Ramos (cell line): Measurements from ENCODE around the gene TMEM43.

Source experiments
- in situ Hi-C: fragments of 300-500 bp; cut with MboI; formaldehyde crosslinking; loops from one replicate; pipeline ENCODE4 v1.14.3; 2022; ENCODE audit warnings: low sequenced_read_pairs; ENCODE audit not compliant: unreplicated experiment

Gene TMEM43

DNA sequence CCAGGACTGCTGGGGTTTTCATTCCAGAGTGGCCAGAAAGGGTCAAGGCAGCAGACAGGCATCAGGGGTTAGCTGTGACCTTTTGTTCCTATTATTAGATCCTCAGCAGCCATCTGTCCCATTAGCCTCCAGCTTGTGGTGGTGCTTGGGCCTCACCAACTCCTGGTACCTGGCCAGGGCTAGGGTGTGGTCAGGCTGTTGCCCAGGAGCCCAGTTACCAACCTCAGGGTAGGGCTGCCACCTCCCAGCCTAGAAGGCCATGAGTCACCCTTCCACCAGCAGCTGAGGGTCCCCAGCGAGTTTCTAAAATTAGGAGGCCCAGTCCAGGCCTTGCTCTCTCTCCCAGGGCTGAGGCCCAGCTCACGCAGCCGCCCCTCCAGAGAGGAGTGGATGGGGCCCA is 12.2 kb downstream of the TMEM43 start:
- in situ Hi-C loops: no loop called here

DNA sequence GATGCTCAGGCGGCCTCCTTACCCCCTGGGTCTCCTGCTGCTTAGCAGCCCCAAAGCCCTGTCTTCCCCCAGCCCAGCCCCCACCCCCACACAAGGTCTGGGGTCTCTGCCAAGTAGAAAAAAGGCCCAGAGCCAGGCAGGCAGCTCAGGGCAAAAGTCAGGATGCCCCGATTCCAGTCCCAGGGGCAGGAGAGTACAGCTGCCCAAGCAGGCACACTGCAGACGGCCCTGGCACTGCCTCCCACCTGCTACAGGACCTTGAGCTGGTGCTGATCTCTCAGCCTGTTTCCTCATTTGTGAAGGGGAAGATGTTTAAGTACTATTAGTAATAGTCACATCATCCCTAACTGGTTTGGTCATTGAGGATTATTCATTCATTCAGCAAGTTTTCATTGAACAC is 12.6 kb downstream of the TMEM43 start:
- in situ Hi-C loops: no loop called here

DNA sequence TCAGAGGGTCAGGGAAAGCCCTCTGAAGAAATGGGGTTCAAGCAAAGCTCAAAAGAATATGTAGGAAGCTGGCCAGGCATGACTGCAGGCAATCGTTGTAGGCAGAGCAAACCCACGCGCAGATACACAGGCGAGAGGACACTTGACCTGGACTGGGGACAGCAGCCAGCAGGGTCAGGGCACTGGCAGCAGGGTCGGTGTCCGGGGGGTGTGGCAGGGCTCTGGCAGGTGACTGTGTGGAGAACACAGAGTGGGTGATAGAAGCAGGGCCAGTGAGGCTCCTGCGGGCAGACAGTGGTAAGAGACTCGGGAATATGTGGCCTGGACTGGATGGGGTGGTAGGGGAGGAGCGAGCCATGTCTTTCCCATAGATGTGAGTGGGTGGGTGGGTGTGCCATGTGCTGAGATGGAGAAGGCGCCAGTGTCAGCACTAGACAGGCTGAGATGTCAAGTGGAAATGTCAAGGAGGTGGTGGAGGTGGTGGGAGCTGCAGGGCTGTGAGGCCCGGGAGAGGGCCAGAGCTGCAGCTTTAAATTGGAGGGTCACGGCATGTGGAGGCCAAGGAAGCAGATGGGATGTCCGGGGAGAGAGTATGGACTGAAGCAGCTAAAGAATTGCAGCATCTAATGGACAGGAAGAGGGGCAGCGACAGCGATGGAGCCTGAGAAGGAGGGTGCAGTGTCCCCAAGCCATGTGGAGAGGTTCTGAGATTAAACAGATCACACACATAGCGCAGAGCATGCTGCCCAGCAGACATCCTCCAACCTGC is 13.4 kb downstream of the TMEM43 start:
- in situ Hi-C loops: no loop called here

DNA sequence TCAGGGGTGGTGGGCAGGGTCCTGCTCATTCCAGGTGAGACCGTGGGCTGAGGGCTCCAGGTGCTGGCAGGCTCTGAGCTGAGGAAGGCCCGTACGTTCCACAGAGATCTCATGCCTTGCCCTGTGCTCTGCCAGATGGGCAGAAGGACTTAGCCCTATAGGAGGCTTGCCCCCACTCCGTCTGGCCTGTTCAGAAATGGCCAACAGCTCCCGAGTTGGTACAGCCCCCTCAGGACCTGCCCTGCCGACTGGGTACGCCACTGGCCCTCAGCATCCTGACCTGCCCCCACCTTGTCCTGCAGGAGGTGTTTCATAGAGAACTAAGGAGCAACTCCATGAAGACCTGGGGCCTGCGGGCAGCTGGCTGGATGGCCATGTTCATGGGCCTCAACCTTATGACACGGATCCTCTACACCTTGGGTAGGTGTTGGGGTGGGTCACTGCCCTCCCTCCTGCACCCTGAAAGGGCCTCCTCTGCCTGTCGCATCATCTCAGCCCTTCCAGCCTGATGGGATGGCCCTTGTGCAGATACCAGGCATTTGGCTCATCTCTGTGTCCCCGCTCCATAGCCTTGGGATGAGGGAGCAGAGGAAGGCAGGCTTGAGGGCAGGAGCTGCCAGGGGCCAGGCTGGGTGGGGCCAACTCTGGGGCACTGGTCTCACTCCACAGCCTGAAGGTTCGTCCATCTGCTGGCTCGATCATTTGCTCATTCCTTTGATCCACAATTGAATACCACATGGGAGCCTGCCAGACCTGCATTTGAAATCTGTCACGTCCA is 14.2 kb downstream of the TMEM43 start:
- in situ Hi-C loops: no loop called here

DNA sequence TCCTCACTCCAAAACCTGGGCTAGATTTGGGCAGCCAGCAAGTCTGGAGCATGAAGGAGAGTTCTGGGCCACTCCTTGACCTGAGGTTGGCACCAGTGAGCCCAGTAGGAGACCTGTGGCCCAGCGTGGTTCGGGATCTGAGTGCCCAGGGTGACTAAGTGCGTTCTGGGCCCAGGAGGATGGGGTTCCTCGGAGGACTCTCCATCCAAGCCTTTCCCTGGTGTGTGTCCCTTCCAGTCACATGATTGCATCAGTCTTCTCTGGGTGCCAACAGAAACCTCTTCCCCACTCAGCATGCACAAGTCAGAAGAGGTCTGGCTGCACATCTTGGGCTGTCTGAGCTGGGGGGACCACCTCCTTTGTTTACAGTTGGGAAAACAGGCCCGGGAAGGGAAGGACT is 14.9 kb downstream of the TMEM43 start:
- in situ Hi-C loops: no loop called here

GRCh38 chr3:14140668-14141067 is 15.8 kb downstream of the TMEM43 start:
- in situ Hi-C loops: no loop called here

GRCh38 chr3:14141144-14141543 is 16.3 kb downstream of the TMEM43 start:
- in situ Hi-C loops: no loop called here

- in situ Hi-C loops: no loop called here
Observed at GRCh38 chr3:14141602-14142341, 16.9 kb downstream of the TMEM43 start.

DNA sequence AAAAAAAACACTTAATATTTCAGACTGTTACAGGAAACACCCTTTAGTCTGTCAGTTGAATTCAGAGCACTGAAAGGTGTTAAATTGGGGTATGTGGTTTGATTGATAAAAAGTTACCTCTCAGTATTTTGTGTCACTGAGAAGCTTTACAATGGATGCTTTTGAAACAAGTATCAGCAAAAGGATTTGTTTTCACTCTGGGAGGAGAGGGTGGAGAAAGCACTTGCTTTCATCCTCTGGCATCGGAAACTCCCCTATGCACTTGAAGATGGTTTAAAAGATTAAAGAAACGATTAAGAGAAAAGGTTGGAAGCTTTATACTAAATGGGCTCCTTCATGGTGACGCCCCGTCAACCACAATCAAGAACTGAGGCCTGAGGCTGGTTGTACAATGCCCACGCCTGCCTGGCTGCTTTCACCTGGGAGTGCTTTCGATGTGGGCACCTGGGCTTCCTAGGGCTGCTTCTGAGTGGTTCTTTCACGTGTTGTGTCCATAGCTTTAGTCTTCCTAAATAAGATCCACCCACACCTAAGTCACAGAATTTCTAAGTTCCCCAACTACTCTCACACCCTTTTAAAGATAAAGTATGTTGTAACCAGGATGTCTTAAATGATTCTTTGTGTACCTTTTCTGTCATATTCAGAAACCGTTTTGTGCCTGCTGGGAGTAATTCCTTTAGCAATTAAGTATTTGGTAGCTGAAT is 17.9 kb downstream of the TMEM43 start:
- in situ Hi-C loops: no loop called here

- in situ Hi-C loops: no loop called here
Observed at GRCh38 chr3:14143271-14144225, 18.7 kb downstream of the TMEM43 start.

GRCh38 chr3:14144423-14145075 is 19.7 kb downstream of the TMEM43 start:
- in situ Hi-C loops: no loop called here

DNA sequence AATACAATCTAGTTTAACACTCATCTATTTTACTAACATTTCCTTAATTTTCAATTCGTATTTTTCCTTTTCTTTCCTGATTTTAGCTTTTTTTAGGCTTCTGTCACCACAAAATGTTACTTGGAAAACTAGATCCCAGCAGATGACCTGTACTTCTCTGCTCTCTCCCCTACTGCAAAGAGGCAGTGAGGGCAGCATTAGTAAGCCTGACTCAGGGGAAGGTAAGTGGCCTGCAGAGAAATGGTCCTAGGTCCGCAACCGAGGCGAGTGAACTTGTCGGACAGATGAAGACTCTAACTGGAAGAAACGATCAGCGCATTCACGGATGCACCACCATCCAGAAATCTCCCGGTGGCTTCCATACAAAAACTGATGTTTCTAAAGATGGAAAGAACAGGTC is 20.4 kb downstream of the TMEM43 start:
- in situ Hi-C loops: no loop called here

- in situ Hi-C loops: no loop called here
Observed at GRCh38 chr3:14145670-14146380, 21.0 kb downstream of the TMEM43 start.

DNA sequence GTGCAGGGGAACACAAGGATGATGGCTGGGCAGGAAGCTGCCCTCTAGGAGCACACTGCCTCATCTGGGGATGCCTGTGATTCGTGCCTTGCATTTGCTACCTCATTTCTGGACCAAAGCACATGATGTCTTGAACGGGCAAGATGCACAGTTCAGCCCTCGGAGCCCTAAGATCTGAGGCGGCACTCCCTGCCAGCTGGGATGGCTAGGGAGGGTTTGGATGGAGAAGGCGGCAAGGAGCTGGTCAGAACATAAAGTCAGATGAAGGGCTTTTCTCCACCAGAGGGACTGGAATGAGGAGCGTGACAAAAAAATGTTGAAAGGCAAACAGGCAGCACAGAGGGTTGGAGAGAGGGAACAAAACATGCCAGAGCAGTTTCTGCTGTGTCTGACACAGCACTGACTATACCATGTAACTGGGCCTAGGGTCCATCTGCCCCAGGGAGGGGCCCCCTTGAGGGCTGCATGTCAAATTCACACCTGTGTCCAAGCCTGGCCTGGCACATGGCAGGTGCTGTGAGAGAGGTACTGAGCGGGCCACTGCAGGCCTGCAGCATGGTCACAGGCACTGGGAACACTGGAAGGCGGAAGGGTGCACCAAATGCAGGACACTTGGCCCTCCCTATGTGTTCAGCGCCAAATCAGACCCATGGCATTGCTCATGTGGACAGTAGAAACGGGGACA is 21.7 kb downstream of the TMEM43 start:
- in situ Hi-C loops: no loop called here

DNA sequence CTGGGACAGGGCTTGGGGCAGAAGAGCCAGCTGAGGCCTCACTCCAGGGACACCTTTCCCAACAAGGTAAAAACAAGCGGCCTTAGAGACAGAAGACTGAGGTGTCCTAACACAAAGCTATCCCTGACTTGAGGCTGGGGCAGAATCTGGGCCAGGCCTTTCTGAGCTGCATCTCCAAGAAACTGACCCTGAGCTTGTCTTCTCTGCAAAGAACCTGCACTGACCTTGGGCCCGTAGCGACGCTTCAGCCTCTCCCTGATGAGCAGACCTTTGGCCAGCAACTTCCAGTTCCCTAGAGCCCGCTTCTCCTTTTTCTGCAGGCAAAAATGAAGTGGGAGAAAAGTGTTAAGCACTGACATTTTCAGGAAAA is 22.2 kb downstream of the TMEM43 start:
- in situ Hi-C loops: no loop called here

- in situ Hi-C loops: no loop called here
Observed at GRCh38 chr3:14147617-14148016, 22.8 kb downstream of the TMEM43 start.

DNA sequence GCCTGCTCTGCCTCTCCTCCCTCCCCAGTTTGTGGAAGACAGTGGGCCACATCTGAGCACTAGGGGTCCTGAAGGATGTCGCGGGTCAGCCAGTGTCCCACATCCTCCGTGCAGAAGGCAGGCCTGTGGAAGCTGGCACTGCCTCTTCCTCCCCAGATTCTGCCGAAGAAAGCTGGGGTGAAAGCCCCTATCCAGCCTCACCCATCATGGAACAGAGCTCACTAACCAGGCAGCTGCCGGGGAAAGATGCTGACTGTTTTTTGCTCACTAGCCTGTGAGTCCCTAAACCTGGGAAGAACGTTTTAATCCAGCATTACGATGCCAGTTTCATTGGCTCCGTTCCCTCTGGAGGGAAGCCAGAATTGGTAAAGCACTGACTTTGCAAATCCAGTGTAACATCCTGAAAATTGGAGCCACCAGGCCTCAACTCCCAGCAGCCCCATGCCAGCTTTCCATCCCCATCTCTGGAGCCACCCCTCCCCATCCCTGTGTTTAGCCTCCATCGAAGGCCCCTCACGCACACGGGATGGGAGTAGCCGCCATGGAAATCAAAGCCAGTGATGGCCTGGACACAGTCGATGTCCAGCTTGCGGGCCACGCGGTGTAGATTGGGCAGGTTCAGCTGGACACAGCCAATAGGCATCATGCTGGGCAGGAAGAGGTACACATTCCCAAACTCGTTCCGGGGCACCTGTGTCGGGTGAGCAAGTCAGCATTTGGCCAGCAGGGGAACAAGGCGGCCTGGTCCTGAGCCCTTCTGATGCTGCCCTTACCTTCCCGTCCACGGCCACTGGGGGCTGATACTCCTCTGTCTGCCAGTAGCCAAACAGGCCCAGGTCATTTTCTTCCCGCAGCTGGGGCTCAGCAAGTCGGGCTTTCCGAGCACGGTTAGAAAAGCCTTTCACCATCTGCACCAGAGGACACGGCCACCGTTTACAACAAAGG is 23.5 kb downstream of the TMEM43 start:
- in situ Hi-C loops: no loop called here
